Panc1 (cell line): Measurements from ENCODE around the gene INAFM1. TPM values are rescaled to one million over a fixed set of nuclear protein-coding genes. Genes with fewer than 3 reads are reported as not detected.

ENCODE experiments used
- ATAC-seq: fragments of 200-7000 bp; cut with Tn5 transposase; 2 replicates; pipeline ENCODE4 v1.9.1; 2020; ENCODE audit warnings: mild to moderate bottlenecking, moderate library complexity
- BruUV-seq: library from RNA; stranded (reverse); fragments of 400-500 nt; replicated peaks from 2 replicates; lab custom pipeline; 2021; lab: Mats Ljungman, UMichigan
- CTCF ChIA-PET: fragments of 300-600 bp; sonication (Branson Sonifier 250); formaldehyde crosslinking; loops from one replicate; lab custom pipeline; 2022; ENCODE audit warnings: antibody characterized with exemption; lab: Charles Lee
- POLR2A ChIA-PET: fragments of 300-600 bp; sonication (Branson Sonifier 250); formaldehyde crosslinking; loops from one replicate; lab custom pipeline; 2022; ENCODE audit warnings: antibody characterized with exemption; lab: Charles Lee
- DNase-seq: peaks from one replicate; pipeline ENCODE4 v3.0.0-alpha.2; 2010; ENCODE audit warnings: low read depth, low spot score
- H3K27ac ChIP-seq: 2 replicates; pipeline ENCODE4 v1.5.1; 2011; ENCODE audit warnings: mild to moderate bottlenecking, low read length, inconsistent platforms
- H3K27me3 ChIP-seq: fragments of 200-500 bp; sonication (Bioruptor generic); 2 replicates; pipeline ENCODE4 v1.6.0; 2014; ENCODE audit warnings: low read length, inconsistent platforms; ENCODE audit not compliant: control insufficient read depth, insufficient read depth
- H3K36me3 ChIP-seq: fragments of 200-500 bp; sonication (Bioruptor generic); 2 replicates; pipeline ENCODE4 v1.5.1; 2014; ENCODE audit warnings: inconsistent platforms, mild to moderate bottlenecking, low read length, moderate library complexity; ENCODE audit not compliant: control insufficient read depth, insufficient read depth
- H3K4me1 ChIP-seq: 2 replicates; pipeline ENCODE4 v1.5.1; 2011; ENCODE audit warnings: inconsistent platforms, mild to moderate bottlenecking, low read length, moderate library complexity; ENCODE audit not compliant: control insufficient read depth, insufficient read depth
- H3K4me3 ChIP-seq, 2 experiments: 2 replicates each; pipeline ENCODE4 v1.5.1; 2011 to 2012; ENCODE audit warnings: low read depth in 2 of 2, low read length in 2 of 2, mild to moderate bottlenecking in 2 of 2, inconsistent platforms in 1 of 2, moderate library complexity in 1 of 2
- H3K9me3 ChIP-seq: fragments of 200-500 bp; sonication (Bioruptor generic); 2 replicates; pipeline ENCODE4 v1.5.1; 2014; ENCODE audit warnings: low read depth, mild to moderate bottlenecking, inconsistent platforms, low read length, moderate library complexity; ENCODE audit not compliant: control insufficient read depth, insufficient read depth
- POLR2AphosphoS5 ChIP-seq: IDR thresholded peaks from 2 replicates; pipeline ENCODE4 v1.6.1; 2012; ENCODE audit warnings: mild to moderate bottlenecking, low read depth, low read length, moderate library complexity
- SIN3A ChIP-seq: IDR thresholded peaks from 2 replicates; pipeline ENCODE4 v1.6.1; 2012; ENCODE audit warnings: low read depth, mild to moderate bottlenecking, low read length, moderate library complexity, borderline replicate concordance; ENCODE audit not compliant: insufficient read depth
- TCF7L2 ChIP-seq: IDR thresholded peaks from 2 replicates; pipeline ENCODE4 v1.6.1; 2011; ENCODE audit warnings: mild to moderate bottlenecking, low read depth, low read length, inconsistent platforms
- in situ Hi-C: cut with HindIII; loops from 2 replicates; pipeline ENCODE4 v1.10.0; 2016; ENCODE audit warnings: low sequenced_read_pairs, low pct_unique_long_range_greater_than_20kb
- intact Hi-C: fragments of 100-400 bp; cut with micrococcal nuclease; formaldehyde crosslinking; loops from one replicate; pipeline ENCODE4 v1.10.0; 2022; ENCODE audit not compliant: unreplicated experiment
- total RNA-seq: library from RNA; stranded (reverse); gene quantifications from one replicate; pipeline ENCODE4 v1.2.1, GENCODE V29; 2021; ENCODE audit not compliant: unreplicated experiment
- TF ChIP-seq, protein P1 (sequence below), 2 experiments: IDR thresholded peaks; 2 replicates each; pipeline ENCODE4 v1.6.1; 2011 to 2012; ENCODE audit warnings: low read depth in 2 of 2, control low read depth in 1 of 2, low read length in 1 of 2, mild to moderate bottlenecking in 1 of 2, moderate library complexity in 1 of 2; ENCODE audit not compliant: insufficient read depth in 1 of 2
- TF ChIP-seq, protein P2 (sequence below): fragments of 450-650 bp; IDR thresholded peaks from 2 replicates; pipeline ENCODE4 v1.5.1; 2017; ENCODE audit warnings: mild to moderate bottlenecking

The INAFM1 gene
- total RNA-seq, 1 experiment from 2014 or later = 13.1 TPM

DNA sequence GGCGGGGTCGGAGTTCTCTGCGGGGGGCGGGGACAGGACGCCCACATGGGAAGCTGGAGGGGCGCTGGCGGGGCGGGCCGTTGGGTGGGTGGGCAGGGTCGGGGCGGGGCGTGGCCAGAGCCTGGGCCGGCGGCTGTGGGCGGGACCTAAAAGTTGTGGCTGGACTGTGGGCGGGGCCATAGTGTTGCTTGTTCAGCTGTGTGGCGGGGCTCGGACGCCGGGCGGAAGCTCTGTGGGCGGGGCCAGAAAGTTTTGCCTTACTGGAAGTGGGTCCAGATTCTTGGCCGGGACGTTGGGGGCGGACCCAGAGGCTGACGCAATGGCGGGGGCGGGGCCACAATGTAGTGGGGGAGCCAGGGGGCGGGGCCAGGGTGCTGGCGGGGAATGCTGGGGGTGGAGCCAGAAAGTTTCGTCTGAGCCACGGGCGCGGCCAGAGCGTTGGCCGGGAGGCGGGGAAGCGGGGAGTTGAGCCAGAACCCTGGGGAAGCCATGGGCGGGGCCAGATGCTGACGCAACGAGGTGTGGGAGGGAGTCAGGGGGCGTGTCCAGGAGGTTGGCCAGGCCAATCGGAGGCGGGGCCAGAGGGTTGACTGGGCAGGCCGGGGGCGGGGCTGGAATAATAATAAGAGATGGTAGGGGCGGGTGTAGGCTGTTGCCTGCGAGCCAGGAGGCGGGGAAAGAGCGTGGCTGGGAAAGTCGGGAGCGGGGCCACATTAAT, 17.8 kb upstream of the INAFM1 start:
- H3K9me3 ChIP-seq = no peaks in the 10 kb centered on the region
- no peaks in the 10 kb centered on the region for H3K27me3 ChIP-seq
- no TSS peak for BruUV-seq
- H3K4me1 ChIP-seq = peaks cover 6% of the 10 kb centered on the region
- no peak overlapping the region; the same call in 1 of the 2 replicates for H3K27ac ChIP-seq
- no peaks in the 10 kb centered on the region; the same call in 1 of the 2 replicates for H3K36me3 ChIP-seq
- intact Hi-C loops (no loop called here), in situ Hi-C loops (no loop called here)
- ATAC-seq (peak; percentile 87), DNase-seq (no peak)
- peak overlapping the region in 1 of 2 experiments; percentile 65; a peak in 3 of 4 replicates for H3K4me3 ChIP-seq
- CTCF ChIA-PET = interaction anchor here (0.6 to 1.4 kb wide), 4 partner anchors 13 to 337 kb away, joined by 4 to 9 read pairs (median 6); no protein-coding TSS in a partner anchor
- TF ChIP-seq SIN3A (0 out of 2 replicates have a peak, but pooled peaks have one; percentile 2), POLR2AphosphoS5 (0 out of 2 replicates have a peak, but pooled peaks have one; percentile 52)
- TF ChIP-seq, protein P1, sequence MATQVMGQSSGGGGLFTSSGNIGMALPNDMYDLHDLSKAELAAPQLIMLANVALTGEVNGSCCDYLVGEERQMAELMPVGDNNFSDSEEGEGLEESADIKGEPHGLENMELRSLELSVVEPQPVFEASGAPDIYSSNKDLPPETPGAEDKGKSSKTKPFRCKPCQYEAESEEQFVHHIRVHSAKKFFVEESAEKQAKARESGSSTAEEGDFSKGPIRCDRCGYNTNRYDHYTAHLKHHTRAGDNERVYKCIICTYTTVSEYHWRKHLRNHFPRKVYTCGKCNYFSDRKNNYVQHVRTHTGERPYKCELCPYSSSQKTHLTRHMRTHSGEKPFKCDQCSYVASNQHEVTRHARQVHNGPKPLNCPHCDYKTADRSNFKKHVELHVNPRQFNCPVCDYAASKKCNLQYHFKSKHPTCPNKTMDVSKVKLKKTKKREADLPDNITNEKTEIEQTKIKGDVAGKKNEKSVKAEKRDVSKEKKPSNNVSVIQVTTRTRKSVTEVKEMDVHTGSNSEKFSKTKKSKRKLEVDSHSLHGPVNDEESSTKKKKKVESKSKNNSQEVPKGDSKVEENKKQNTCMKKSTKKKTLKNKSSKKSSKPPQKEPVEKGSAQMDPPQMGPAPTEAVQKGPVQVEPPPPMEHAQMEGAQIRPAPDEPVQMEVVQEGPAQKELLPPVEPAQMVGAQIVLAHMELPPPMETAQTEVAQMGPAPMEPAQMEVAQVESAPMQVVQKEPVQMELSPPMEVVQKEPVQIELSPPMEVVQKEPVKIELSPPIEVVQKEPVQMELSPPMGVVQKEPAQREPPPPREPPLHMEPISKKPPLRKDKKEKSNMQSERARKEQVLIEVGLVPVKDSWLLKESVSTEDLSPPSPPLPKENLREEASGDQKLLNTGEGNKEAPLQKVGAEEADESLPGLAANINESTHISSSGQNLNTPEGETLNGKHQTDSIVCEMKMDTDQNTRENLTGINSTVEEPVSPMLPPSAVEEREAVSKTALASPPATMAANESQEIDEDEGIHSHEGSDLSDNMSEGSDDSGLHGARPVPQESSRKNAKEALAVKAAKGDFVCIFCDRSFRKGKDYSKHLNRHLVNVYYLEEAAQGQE (IDR thresholded peaks at IDR 0.05; ENCODE audit: insufficient read depth in 1 of 2, low read depth in 2 of 2, low read length in 1 of 2) = no peak
- POLR2A ChIA-PET = interaction anchor here (0.6 to 1.5 kb wide), 5 partner anchors 13 to 546 kb away, joined by 3 to 29 read pairs (median 4); partner anchors contain the start of genes INAFM1 and ZC3H4

DNA sequence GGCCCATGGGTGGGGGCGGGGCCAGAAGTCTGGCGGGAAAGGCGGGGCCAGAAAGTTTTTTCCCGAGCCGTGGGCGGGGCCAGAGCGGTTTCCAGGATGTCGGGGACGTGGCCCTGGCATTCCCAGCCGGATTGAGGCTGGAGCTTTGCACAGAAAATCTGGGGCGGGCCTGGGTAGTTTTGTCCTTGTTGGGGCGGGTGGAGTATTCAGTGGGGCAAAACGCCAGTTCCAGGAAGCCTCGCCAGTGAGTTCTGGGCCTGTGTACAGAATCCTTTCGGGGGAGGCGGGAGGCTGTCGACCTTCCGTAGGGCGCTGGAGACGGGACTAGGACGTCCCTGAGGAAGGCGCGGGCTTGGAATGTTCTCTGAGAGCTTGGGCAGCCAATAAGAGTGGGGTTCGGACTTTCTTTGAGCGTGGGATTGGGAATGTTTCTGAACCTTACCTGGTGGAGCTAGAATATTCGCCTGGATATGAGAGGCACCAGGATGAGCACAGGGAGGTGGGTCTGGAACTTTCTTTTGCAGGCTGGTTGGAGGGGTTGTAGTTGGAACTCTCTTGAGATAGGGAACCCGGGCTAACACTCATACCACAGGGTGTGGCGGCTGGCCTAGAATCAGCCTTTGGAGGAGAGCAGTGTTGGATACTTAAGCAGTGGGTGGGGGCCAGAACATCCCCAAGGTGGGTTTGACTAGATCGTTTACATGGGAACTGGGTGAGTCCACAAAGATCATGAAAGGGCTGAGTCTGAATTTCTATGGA, 17.1 kb upstream of the INAFM1 start:
- no peaks in the 10 kb centered on the region for H3K27me3 ChIP-seq
- H3K36me3 ChIP-seq = no peaks in the 10 kb centered on the region; the same call in 1 of the 2 replicates
- POLR2A ChIA-PET = no interaction called here
- no peaks in the 10 kb centered on the region for H3K9me3 ChIP-seq
- intact Hi-C loops = no loop called here
- H3K4me3 ChIP-seq = peak overlapping the region; percentile 65 to 89
- ATAC-seq (peak; percentile 28), DNase-seq (no peak)
- in situ Hi-C loops = no loop called here
- H3K27ac ChIP-seq = peak overlapping the region; percentile 91
- BruUV-seq = TSS peak; percentile 86
- CTCF ChIA-PET = interaction anchor here (0.6 to 0.7 kb wide), 2 partner anchors 120 to 338 kb away, joined by 3 to 5 read pairs; no protein-coding TSS in a partner anchor
- TF ChIP-seq SIN3A (no peak), POLR2AphosphoS5 (peak; percentile 67), TCF7L2 (no peak)
- TF ChIP-seq, protein P2, sequence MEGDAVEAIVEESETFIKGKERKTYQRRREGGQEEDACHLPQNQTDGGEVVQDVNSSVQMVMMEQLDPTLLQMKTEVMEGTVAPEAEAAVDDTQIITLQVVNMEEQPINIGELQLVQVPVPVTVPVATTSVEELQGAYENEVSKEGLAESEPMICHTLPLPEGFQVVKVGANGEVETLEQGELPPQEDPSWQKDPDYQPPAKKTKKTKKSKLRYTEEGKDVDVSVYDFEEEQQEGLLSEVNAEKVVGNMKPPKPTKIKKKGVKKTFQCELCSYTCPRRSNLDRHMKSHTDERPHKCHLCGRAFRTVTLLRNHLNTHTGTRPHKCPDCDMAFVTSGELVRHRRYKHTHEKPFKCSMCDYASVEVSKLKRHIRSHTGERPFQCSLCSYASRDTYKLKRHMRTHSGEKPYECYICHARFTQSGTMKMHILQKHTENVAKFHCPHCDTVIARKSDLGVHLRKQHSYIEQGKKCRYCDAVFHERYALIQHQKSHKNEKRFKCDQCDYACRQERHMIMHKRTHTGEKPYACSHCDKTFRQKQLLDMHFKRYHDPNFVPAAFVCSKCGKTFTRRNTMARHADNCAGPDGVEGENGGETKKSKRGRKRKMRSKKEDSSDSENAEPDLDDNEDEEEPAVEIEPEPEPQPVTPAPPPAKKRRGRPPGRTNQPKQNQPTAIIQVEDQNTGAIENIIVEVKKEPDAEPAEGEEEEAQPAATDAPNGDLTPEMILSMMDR = no peak
- TF ChIP-seq, protein P1 (IDR thresholded peaks at IDR 0.05; ENCODE audit: insufficient read depth in 1 of 2, low read depth in 2 of 2, low read length in 1 of 2) = no peak
- peaks cover 6% of the 10 kb centered on the region for H3K4me1 ChIP-seq
